Neuron (in vitro differentiated cells): ENCODE measurements around the gene CLSTN1.
A peak's percentile ranks its signal among the peaks of the same experiment; 100 is the strongest.

Experiments
- H2AFZ ChIP-seq: one replicate; pipeline ENCODE4 v1.6.1; 2013; ENCODE audit warnings: low read depth, mild to moderate bottlenecking, inconsistent platforms, low read length, moderate library complexity
- H3K27me3 ChIP-seq: one replicate; pipeline ENCODE4 v1.6.1; 2013; ENCODE audit warnings: low read length; ENCODE audit not compliant: insufficient read depth
- H3K36me3 ChIP-seq: one replicate; pipeline ENCODE4 v1.6.1; 2013; ENCODE audit warnings: low read length; ENCODE audit not compliant: insufficient read depth
- H3K4me1 ChIP-seq: one replicate; pipeline ENCODE4 v1.6.1; 2013; ENCODE audit warnings: low read length; ENCODE audit not compliant: insufficient read depth
- H3K4me3 ChIP-seq: 2 replicates; pipeline ENCODE4 v1.5.1; 2013; ENCODE audit warnings: mild to moderate bottlenecking, low read length, moderate library complexity
- H3K9me3 ChIP-seq: one replicate; pipeline ENCODE4 v1.6.1; 2013; ENCODE audit warnings: low read length

CLSTN1 gene

DNA sequence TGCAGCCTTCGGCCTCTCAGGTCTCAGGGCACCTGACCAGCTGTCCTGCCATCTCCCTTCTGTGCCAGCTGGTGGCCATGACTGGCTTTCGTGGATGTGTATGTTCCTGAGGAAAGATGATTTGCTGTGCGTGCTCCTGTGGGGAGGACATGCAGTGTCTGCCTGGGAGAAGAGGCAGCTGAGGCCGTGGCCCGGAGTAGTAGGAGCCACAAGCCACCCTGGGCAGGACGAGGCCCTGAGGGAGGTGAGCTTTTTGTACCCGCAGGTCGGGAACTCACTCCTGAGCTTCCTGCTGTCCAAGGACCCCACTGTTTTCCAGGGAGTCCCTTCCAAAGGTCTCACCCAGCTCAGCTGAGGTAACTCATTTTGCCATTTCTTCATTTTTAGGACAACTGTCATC, 113.7 kb downstream of the CLSTN1 start:
- Histone ChIP-seq H3K27me3 (no peaks in the 10 kb centered on the region), H2AFZ (no peak overlapping the region), H3K36me3 (no peaks in the 10 kb centered on the region), H3K9me3 (no peaks in the 10 kb centered on the region), H3K4me3 (no peak overlapping the region), H3K4me1 (no peaks in the 10 kb centered on the region)

GRCh38 chr1:9706178-9706577, 117.6 kb downstream of the CLSTN1 start:
- no peaks in the 10 kb centered on the region for H3K9me3 ChIP-seq
- H3K27me3 ChIP-seq, result no peaks in the 10 kb centered on the region
- H3K36me3 ChIP-seq, result no peaks in the 10 kb centered on the region
- no peak overlapping the region for H3K4me3 ChIP-seq
- no peak overlapping the region for H2AFZ ChIP-seq
- no peaks in the 10 kb centered on the region for H3K4me1 ChIP-seq

DNA sequence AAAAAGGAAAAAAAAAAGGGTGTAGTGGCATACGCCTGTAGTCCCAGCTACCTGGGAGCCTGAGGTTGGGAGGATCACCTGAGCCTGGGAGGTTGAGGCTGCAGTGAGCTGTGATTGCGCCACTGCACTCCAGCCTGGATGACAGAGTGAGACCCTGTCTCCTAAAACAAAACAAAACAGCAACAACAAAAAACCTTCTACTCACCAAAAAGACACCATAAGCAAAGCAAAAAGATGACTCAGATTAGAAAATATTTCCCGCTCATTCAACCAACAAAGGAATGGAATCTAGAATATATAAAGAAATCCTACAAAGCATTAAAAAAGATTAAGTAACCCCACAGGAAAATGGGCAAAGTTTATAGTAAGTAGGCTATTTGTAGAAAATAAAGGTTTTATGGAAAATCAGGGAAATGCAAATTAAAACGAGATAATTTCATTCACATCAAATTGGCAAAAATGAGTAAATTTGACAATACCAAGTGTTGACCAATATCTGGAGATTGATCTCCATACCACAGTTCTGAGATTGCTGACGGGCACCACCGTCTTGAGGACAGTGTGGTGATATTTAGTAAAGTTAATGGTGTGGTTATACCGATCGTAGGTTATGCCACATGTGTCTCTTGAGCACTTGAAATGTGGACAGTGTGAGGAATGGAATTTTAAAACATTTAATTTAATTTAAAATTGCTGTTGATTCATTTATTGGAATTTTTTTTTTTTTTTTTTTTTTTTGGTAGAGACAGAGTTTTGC, 118.2 kb downstream of the CLSTN1 start:
- H2AFZ ChIP-seq, result no peak overlapping the region
- no peaks in the 10 kb centered on the region for H3K9me3 ChIP-seq
- no peak overlapping the region for H3K4me3 ChIP-seq
- H3K36me3 ChIP-seq, result no peaks in the 10 kb centered on the region
- no peaks in the 10 kb centered on the region for H3K27me3 ChIP-seq
- H3K4me1 ChIP-seq, result no peaks in the 10 kb centered on the region

- Histone ChIP-seq H3K9me3 (no peaks in the 10 kb centered on the region), H3K27me3 (no peaks in the 10 kb centered on the region), H3K4me1 (no peaks in the 10 kb centered on the region), H3K36me3 (no peaks in the 10 kb centered on the region), H3K4me3 (no peak overlapping the region), H2AFZ (no peak overlapping the region)
Measured at GRCh38 chr1:9703681-9704080, 120.1 kb downstream of the CLSTN1 start.

DNA sequence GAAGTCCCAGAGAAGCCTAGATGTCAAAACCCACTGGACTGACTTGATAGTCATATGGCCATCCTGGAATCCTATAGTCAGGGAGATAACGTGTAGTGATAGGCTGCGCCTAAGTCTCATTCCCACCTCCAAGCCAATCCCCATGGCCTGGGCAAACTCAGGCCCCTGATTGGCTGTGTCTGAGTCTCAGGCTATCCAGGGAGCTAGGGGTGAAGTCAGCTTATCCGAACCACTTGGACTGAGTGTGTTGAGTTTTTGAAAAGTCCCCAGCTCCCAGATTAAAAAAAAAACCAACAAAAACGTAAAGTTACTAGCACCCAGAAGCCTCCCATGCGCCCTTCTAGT, 120.6 kb downstream of the CLSTN1 start:
- Histone ChIP-seq H3K27me3 (no peaks in the 10 kb centered on the region), H3K36me3 (no peaks in the 10 kb centered on the region), H2AFZ (no peak overlapping the region), H3K9me3 (no peaks in the 10 kb centered on the region), H3K4me1 (no peaks in the 10 kb centered on the region), H3K4me3 (no peak overlapping the region)

GRCh38 chr1:9701665-9702064, 122.1 kb downstream of the CLSTN1 start:
- no peaks in the 10 kb centered on the region for H3K4me1 ChIP-seq

DNA sequence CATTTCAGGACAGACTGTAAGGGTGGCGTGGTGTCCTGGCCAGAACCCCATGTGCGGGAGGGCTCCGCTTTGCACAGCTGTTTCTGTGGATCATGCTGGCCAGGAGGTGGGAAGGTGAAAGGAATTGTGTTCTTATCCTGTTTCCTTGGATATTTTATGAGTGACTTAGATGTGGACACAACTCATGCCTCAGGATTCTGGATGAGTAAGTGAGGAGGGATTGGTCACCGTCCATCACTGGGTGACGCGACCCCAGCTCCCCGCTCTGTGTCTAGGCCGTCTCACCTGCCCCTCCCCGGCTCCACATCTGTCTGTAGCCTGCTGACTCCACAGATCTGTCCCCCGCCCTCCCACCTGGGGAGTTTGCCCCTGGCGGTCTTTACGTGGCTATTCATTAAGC, 123.4 kb downstream of the CLSTN1 start:
- H3K4me1 ChIP-seq, result no peaks in the 10 kb centered on the region
- H2AFZ ChIP-seq, result no peak overlapping the region
- no peaks in the 10 kb centered on the region for H3K27me3 ChIP-seq
- no peaks in the 10 kb centered on the region for H3K9me3 ChIP-seq
- no peaks in the 10 kb centered on the region for H3K36me3 ChIP-seq
- no peak overlapping the region for H3K4me3 ChIP-seq

More at GRCh38 chr1:9701665-9702064, 122.1 kb downstream of the CLSTN1 start:
- Histone ChIP-seq H3K27me3 (no peaks in the 10 kb centered on the region), H3K4me3 (no peak overlapping the region), H2AFZ (no peak overlapping the region), H3K36me3 (no peaks in the 10 kb centered on the region), H3K9me3 (no peaks in the 10 kb centered on the region)

GRCh38 chr1:9699361-9699760, 124.4 kb downstream of the CLSTN1 start:
- Histone ChIP-seq H3K27me3 (no peaks in the 10 kb centered on the region), H2AFZ (no peak overlapping the region), H3K4me1 (no peaks in the 10 kb centered on the region), H3K9me3 (no peaks in the 10 kb centered on the region), H3K36me3 (no peaks in the 10 kb centered on the region), H3K4me3 (no peak overlapping the region)

DNA sequence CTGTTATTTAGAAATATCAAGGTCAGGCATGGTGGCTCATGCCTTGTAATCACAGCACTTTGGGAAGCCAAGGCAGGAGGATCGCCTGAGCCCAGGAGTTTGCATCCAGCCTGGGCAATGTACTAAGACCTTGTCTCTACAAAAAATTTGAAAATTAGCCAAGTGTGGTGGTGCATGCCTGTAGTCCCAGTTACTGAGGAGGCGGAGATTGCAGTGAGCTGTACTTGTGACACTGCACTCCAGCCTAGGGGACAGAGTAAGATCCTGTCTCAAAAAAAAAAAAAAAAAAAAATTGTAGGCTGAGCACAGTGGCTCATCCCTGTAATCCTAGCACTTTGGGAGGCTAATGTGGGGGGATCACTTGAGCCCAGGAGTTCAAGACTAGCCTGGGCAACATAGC, 127.0 kb downstream of the CLSTN1 start:
- no peaks in the 10 kb centered on the region for H3K36me3 ChIP-seq
- no peaks in the 10 kb centered on the region for H3K27me3 ChIP-seq
- no peaks in the 10 kb centered on the region for H3K4me1 ChIP-seq
- no peak overlapping the region for H3K4me3 ChIP-seq
- no peak overlapping the region for H2AFZ ChIP-seq
- H3K9me3 ChIP-seq, result no peaks in the 10 kb centered on the region

DNA sequence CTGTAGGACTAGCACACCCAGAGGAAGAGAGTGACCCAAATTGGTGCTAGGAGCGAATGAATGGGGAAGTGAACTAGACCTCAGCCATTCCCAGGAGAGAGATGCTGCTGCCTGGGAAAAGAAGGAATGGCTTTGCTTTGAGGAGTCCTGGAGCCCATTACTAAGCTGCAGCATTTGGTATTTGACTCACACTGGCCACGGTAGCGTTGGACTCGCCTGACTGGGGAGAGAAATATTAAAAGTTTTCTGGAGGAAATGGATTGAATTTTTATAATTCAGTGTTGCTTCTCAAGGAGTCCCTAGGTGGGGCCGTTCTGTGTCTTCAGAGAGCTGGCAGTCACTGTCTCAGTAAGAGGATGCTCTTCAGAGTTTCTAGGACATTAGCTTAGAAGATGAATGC, 132.1 kb downstream of the CLSTN1 start:
- Histone ChIP-seq H3K9me3 (no peaks in the 10 kb centered on the region), H3K4me1 (peaks cover 18% of the 10 kb centered on the region), H3K4me3 (no peak overlapping the region), H2AFZ (no peak overlapping the region), H3K27me3 (peaks cover 26% of the 10 kb centered on the region), H3K36me3 (no peaks in the 10 kb centered on the region)

DNA sequence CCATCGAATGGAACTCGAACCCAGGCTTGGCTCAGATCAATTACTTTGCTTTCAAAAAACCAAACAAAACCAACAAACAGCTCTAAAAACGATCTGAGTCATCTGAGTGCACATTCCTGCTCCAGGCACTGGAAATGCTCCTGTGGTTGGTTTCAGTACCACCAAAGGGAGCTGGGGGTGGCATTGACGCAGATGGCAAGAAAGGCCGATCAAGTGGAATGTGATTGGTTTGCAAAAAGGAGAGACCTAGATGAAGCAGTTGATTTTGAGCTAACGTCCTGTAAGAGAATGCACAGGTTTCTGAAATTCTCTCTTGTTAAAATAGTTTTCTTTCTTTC, 132.7 kb downstream of the CLSTN1 start:
- Histone ChIP-seq H3K36me3 (no peaks in the 10 kb centered on the region), H2AFZ (no peak overlapping the region), H3K9me3 (no peaks in the 10 kb centered on the region), H3K4me1 (peaks cover 18% of the 10 kb centered on the region), H3K4me3 (no peak overlapping the region), H3K27me3 (peaks cover 26% of the 10 kb centered on the region)

DNA sequence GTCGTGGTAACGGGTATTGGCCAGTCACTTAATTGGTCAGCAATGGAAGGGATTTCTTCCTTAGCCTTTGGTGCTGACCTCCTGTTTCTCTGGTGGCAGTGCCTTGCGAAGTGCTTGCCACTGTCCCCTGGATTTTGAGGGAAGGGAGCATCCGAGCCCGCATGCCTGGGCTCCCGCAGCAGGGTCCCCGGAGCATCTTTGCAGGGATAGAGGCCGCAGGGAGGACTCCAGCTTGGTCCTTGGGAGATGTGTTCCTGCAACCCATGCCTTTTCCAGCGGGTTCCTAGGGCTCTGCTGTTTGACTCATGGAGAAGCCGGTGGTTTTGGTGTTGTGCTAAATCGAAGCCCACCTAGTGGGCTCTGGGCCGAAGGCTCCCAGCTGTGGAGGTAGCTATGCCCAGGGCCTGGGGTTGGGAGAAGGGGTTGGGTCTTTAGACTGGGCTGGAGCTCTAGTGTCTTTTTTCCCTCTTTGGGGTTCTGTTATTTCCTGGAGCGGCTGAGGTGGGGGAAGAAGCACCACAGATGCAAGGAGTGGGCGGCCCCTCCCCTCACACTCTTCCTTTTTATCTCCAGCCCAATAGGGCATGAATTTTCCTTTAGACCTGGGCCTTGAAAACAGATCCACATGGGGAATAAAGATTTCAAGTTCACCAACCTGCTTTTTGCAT, 133.2 kb downstream of the CLSTN1 start:
- peak overlapping the region; percentile 51 for H3K4me3 ChIP-seq
- peaks cover 29% of the 10 kb centered on the region for H3K27me3 ChIP-seq
- no peaks in the 10 kb centered on the region for H3K36me3 ChIP-seq
- no peak overlapping the region for H2AFZ ChIP-seq
- H3K9me3 ChIP-seq, result no peaks in the 10 kb centered on the region
- H3K4me1 ChIP-seq, result peaks cover 18% of the 10 kb centered on the region

GRCh38 chr1:9689971-9690381, 133.8 kb downstream of the CLSTN1 start:
- Histone ChIP-seq H3K9me3 (no peaks in the 10 kb centered on the region), H3K4me1 (peaks cover 18% of the 10 kb centered on the region), H3K27me3 (peaks cover 30% of the 10 kb centered on the region), H2AFZ (peak overlapping the region; percentile 60), H3K36me3 (no peaks in the 10 kb centered on the region), H3K4me3 (peak overlapping the region; percentile 51)
